HG03060 (cell line): ENCODE measurements around the gene TMEM119.
"Not testable (repeated sequence)": the region's sequence is repeated elsewhere in the genome, so short reads cannot be mapped to it uniquely, and the experiment has no call there.

Source experiments
- ATAC-seq: cut with Tn5 transposase; IDR thresholded peaks from one replicate; pipeline ENCODE4 v1.9.1; 2021; ENCODE audit warnings: low read depth, moderate number of reproducible peaks; ENCODE audit not compliant: unreplicated experiment

TMEM119 gene

GRCh38 chr12:108604208-108604941, 6.5 kb upstream of the TMEM119 start:
- no peak for ATAC-seq

DNA sequence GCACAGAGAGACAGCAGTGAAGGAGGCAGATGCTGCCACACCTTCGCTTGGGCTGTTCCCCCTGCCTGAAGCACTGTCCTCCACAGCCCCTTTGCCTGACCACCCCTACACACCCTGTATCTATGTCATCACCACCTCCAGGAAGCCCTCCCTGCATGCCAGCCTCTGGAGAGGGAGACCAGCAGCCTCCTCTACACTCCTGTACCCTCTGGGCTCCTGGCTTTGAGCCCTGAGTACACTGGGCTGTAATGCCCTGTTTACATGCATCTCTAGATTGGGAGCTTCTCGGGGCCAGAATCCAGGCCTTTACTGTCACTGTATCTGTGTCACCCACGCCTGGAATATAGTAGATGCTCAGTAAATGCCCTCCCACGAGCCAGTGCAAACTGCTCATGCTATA, 5.9 kb upstream of the TMEM119 start:
- ATAC-seq = no peak

DNA sequence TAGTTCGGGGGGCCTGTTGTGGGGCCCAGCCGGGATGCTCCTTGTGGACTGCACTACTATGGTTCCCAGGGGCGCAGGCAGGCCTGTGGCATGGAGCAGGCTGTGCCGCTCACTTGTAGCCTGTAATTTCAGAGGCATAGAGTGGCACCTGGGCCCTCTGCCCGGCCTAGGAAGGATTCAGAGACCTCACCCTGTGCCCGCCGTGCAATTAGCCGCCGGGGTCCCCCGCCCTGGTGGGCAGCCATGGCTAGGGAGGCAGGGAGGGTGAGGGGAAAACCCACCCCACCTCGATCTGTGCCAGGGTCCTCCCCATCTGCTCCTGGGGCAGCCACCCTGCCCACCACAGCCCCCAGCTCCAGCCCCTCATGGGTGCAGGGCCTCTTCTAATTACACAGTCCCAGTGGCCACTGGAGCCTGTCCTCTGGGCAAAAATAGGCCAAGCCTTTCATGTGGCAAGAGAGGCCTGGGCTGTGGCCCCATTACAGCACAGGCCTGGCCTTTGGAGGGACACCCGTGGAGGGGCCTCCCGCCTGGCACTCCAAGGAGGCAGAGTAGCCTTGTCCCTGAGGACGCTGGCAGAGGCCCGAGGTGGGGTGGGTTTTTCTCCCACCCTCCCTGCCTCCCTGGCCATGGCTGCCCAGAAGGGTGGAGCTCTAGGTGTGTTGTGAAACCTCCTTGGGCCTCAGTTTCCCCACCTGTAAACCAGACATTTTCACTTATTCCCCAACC, 5.3 kb upstream of the TMEM119 start:
- no peak for ATAC-seq

DNA sequence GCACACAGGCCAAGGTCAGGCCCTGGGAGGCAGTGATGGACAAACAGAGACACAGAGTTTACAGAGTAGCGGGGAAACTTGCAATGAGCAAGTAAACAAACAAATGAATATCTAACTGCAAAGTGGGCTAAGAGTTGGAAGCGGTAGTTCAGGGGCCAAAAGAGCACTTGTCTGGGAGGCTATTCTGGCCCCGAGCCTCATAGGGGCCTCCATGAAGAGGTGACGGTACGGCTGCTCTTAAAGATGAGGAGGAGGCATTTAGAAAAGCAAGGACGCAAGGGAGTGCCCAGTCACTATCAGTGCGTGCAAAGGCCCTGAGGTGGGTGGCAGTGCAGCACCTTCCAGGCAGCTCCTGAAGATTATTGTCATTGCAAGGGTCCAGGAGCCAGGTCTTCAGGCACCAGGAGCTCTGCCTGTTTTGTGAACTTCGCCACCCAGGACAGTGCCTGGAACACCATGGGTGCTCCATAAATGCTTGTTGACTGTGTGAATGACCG, 4.4 kb upstream of the TMEM119 start:
- no peak for ATAC-seq

GRCh38 chr12:108600702-108601007, 2.8 kb upstream of the TMEM119 start:
- ATAC-seq = no peak

- ATAC-seq = no peak
Measured at GRCh38 chr12:108599948-108600701, 2.2 kb upstream of the TMEM119 start.

DNA sequence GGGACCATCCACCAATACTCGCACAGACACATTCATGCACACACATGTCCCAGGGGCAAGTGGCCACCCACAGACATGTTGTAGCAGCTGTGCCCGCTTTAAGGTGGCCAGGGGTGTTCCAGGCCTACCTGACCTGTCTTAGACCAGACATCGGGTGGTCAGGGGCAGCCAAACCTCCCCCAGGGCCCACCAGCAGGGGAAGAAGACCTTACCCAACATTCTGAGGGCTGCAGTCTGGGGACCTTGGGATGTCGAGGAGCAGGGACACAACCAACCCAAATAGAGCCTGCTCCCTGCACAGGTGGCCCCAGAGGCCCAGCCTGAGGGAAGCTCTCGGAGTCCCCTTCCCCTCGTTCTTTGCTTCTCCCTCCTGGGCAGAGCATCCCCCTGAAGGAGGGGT, 1.7 kb upstream of the TMEM119 start:
- no peak for ATAC-seq

DNA sequence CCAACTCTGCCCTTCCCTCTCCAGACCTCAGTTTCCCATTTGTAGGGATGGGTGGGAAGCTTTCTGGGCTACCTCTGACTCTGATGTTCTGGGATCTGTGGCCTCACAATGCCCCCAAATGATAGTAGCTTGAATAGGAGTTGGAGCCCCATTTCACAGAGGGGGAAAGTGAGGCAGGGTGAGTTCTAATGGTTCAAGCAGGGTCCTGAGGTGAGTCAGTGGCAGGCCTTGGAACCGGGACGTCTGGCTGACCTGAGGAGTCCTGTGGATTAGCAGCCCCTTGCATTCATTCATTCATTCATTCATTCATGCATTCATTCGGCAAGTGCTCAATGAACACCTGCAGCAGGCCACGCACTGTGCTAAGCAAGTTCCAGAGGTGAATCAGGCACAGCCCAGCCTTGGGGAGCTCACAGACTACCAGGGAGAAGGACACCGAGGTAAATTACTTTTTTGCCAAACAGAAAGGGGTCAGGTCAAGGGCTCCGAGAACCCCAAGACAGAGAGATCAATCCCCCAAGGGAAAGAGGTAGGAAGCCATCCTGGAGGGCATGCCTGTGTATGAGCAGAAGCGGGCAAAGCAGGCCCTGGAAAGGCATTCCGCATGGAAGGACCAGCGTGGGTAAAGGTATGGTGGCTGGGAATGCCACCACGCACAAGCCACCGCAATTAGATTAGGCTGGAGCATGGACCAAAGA, 818 bp upstream of the TMEM119 start:
- no peak for ATAC-seq

GRCh38 chr12:108596854-108597558, 878 bp downstream of the TMEM119 start:
- no peak for ATAC-seq

DNA sequence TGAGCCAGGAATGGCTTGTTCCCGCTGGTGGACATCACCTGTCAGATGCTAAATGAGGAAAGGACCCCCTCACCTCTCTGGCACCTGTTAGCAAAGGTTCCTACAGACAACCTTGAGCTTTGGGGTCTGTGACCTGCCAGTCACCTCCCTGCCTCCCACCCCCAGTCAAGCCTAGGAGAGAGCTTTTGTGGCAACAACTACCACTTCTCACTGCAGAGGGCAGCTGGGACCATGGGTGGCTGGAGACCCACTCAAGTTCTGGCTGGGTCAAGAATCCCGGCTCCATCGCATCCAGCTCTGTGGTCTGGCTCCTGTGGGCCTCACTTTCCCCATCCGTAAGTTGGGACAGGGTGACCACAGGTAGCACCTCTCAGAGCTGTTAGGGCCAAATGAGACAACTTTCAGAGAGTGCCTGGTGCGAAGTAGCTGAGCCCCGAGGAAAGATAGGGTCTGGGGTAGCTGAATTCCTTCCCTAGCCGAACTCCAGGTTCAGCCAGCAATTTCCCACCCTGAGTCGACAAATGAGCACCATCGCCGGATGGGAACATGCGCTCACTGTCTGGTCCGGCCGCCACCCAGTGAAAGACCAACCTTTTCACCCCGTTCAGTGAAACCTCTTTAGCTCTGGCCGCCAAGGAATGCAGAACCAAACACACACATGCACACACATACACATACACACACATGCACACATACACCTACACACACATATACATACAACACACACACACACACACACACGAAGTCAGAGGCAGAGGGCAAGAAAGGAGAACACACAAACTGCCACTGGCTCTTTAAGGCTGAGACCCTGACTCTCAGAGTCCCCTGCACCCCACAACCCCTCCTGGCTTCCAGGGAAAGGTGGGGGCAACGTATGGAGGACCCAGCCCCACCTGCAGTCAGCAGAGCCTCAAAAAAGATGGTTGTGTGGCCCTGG, 1.9 kb downstream of the TMEM119 start:
- ATAC-seq = no peak

DNA sequence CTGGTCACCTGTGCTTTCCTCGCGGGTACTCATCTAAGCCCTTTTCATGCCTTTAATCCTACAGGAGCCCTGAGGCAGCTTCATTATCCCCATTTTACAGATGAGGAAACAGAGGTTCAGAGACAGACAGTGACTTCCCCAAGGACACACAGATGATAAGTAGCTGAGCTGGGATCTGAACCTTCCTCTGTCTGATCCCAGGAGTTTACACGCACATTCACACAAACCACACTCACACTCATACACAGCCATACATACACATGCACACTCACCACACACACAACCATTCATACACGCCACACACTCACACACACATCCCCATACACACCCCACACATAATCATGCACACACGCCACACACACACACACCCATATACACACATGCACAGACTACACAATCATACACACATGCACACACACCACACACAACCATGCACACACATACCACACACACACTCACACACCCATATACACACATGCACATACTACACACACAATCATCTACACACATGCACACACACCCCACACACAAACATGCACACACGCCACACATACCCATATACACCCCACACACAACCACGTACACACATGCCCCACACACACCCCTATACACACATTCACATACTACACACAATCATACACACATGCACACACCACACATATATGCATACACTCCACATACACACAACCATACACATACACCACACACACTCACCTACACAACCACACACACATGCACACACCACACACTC, 2.7 kb downstream of the TMEM119 start:
- no peak for ATAC-seq

DNA sequence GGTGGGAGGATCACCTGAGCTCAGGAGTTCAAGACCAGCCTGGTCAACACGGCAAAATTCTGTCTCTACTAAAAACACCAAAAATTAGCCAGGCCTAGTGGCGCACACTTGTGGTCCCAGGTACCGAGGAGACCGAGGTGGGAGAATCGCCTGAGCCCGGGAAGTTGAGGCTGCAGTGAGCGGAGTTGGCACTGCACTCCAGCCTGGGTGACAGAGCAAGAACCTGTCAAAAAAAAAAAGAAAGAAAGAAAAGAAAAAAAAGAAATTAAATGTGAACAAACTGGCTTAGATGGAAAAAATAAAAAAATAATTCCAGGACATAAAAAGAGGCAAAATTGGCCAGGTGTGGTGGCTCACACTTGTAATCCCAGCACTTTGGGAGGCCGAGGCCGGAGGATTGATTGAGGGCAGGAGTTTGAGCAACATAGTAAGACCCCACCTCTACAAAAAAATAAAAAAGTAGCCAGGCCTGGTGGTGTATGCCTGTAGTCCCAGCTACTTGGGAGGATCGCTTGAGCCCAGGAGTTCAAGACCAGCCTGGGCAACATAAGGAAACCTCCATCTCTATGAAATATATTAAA, 3.5 kb downstream of the TMEM119 start:
- no peak for ATAC-seq

- ATAC-seq = no peak
Measured at GRCh38 chr12:108592033-108592909, 5.6 kb downstream of the TMEM119 start.

DNA sequence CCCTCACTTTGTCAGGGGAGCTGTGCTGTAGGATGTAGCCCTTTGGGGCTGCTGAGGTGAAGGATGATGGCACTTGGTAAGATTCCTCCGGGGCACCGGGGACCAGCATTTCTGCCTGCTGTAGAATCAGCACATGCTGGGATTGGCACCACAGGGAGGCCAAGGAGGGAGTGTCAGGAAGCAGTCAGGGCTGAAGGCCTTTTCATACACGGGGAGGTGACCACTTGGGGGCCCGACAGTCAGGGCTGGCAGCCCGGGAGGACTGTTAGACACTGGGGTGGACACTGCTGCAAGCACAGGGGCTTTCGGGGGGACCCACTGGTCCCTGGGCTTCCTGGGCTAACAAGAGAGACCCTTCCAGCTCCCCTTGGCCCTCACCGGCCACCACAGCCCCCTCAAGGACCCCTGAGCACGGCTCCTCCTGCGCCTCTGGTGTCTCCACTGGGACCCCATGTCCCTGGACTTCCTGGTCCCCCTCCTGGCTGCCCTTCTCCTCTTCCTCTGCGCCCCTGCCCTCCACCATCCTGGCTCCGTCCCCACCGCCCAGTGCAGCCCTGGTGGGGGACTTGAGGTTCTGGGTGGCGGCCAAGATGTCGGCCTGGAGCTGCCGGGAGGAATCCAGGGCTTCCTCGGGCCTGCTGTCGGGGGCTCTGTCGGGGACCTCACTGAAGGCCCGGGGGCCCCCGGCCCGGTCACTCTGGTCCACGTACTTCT, 6.5 kb downstream of the TMEM119 start:
- no peak for ATAC-seq

GRCh38 chr12:108590463-108590862, 7.4 kb downstream of the TMEM119 start:
- ATAC-seq = not testable (repeated sequence)

DNA sequence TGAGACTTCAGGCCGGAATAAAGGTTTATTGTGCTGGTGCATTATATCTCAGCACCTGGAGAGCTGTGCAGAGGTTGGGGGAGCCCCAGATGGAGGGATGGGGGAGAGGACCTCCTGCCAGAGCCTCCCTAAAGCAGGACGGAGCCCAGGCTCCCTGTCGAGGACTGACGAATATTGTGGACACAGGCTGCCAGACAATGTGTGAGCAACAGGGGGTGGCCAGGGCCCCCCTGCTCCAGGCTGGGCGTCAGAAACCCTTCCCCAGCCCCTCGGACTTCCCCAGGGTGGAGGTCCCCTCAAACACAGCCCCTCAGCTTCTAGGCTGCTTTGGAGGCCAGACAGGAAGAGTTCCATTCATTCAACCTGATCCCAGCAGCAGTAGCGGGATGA, 8.0 kb downstream of the TMEM119 start:
- ATAC-seq = no peak
